KMS-11 (cell line): ENCODE results near the gene GRIK3.

ENCODE experiments used
- H2AFZ ChIP-seq: fragments of 200-600 bp; sonication (generic); 2 replicates; pipeline ENCODE4 v1.6.1; 2016; ENCODE audit warnings: antibody characterized with exemption, mixed run types, low read depth
- H3K27ac ChIP-seq: fragments of 200-600 bp; sonication (generic); 2 replicates; pipeline ENCODE4 v1.6.1; 2016; ENCODE audit warnings: mild to moderate bottlenecking, mixed run types
- H3K27me3 ChIP-seq: fragments of 200-600 bp; sonication (generic); 2 replicates; pipeline ENCODE4 v1.6.1; 2017; ENCODE audit warnings: mild to moderate bottlenecking, low read depth, mixed run types, moderate library complexity; ENCODE audit not compliant: insufficient read depth
- H3K36me3 ChIP-seq: fragments of 200-600 bp; sonication (generic); 2 replicates; pipeline ENCODE4 v1.6.1; 2017; ENCODE audit warnings: mild to moderate bottlenecking, mixed run types; ENCODE audit not compliant: insufficient read depth
- H3K4me1 ChIP-seq: fragments of 200-600 bp; sonication (generic); 2 replicates; pipeline ENCODE4 v1.6.1; 2016; ENCODE audit warnings: mild to moderate bottlenecking, low read depth, mixed run types; ENCODE audit not compliant: poor library complexity, severe bottlenecking
- H3K4me2 ChIP-seq: fragments of 200-600 bp; sonication (generic); 2 replicates; pipeline ENCODE4 v1.7.0; 2016; ENCODE audit warnings: mild to moderate bottlenecking, mixed run types
- H3K4me3 ChIP-seq: fragments of 200-600 bp; sonication (generic); IDR thresholded peaks from 2 replicates; pipeline ENCODE4 v1.6.1; 2017; ENCODE audit warnings: low read depth, low read length, mixed read lengths; ENCODE audit not compliant: insufficient read depth
- H3K79me2 ChIP-seq: fragments of 200-600 bp; sonication (generic); 2 replicates; pipeline ENCODE4 v1.6.1; 2016; ENCODE audit warnings: low read depth, mixed run types; ENCODE audit not compliant: insufficient read depth
- H3K9ac ChIP-seq: fragments of 200-600 bp; sonication (generic); 2 replicates; pipeline ENCODE4 v1.6.1; 2016; ENCODE audit warnings: mild to moderate bottlenecking, mixed run types
- H4K20me1 ChIP-seq: fragments of 200-600 bp; sonication (generic); 2 replicates; pipeline ENCODE4 v1.6.1; 2016; ENCODE audit warnings: mild to moderate bottlenecking, mixed run types; ENCODE audit not compliant: insufficient read depth
- CTCF ChIP-seq: fragments of 200-600 bp; sonication (generic); conservative IDR thresholded peaks from 2 replicates; pipeline ENCODE4 v1.6.1; 2017; ENCODE audit warnings: low read depth, mild to moderate bottlenecking, antibody characterized with exemption, low read length, moderate library complexity, mixed read lengths

Gene GRIK3

GRCh38 chr1:36834586-36834985 lies 199.7 kb downstream of the GRIK3 start:
- no peak for TF ChIP-seq CTCF
- Histone ChIP-seq H3K27ac (no peak overlapping the region), H3K9ac (no peak overlapping the region), H2AFZ (no peak overlapping the region), H3K36me3 (no peaks in the 10 kb centered on the region), H3K79me2 (no peaks in the 10 kb centered on the region), H3K4me2 (no peak overlapping the region), H3K4me1 (no peaks in the 10 kb centered on the region), H3K27me3 (peaks cover 34% of the 10 kb centered on the region; the same call in 1 of the 2 replicates), H4K20me1 (no peaks in the 10 kb centered on the region), H3K4me3 (no peak overlapping the region)

GRCh38 chr1:36831186-36831810 lies 203.0 kb downstream of the GRIK3 start:
- peaks cover 46% of the 10 kb centered on the region; the same call in 1 of the 2 replicates for H3K27me3 ChIP-seq
- H2AFZ ChIP-seq: no peak overlapping the region
- TF ChIP-seq CTCF: no peak
- no peak overlapping the region for H3K27ac ChIP-seq
- no peaks in the 10 kb centered on the region for H3K36me3 ChIP-seq
- no peaks in the 10 kb centered on the region for H3K79me2 ChIP-seq
- no peak overlapping the region for H3K9ac ChIP-seq
- no peaks in the 10 kb centered on the region for H4K20me1 ChIP-seq
- H3K4me2 ChIP-seq: no peak overlapping the region
- no peaks in the 10 kb centered on the region for H3K4me1 ChIP-seq
- no peak overlapping the region for H3K4me3 ChIP-seq

GRCh38 chr1:36829961-36830360 lies 204.4 kb downstream of the GRIK3 start:
- H3K4me3 ChIP-seq: no peak overlapping the region
- H2AFZ ChIP-seq: no peak overlapping the region
- no peak for TF ChIP-seq CTCF
- H3K4me1 ChIP-seq: no peaks in the 10 kb centered on the region
- H3K79me2 ChIP-seq: no peaks in the 10 kb centered on the region
- H3K27ac ChIP-seq: no peak overlapping the region
- H3K27me3 ChIP-seq: peaks cover 56% of the 10 kb centered on the region; the same call in 1 of the 2 replicates
- no peak overlapping the region for H3K9ac ChIP-seq
- H4K20me1 ChIP-seq: no peaks in the 10 kb centered on the region
- no peak overlapping the region for H3K4me2 ChIP-seq
- no peaks in the 10 kb centered on the region for H3K36me3 ChIP-seq

GRCh38 chr1:36829066-36829465 lies 205.2 kb downstream of the GRIK3 start:
- Histone ChIP-seq H3K4me1 (no peaks in the 10 kb centered on the region), H3K27me3 (peaks cover 63% of the 10 kb centered on the region; the same call in 1 of the 2 replicates)

More at GRCh38 chr1:36829066-36829465, 205.2 kb downstream of the GRIK3 start:
- Histone ChIP-seq H4K20me1 (no peaks in the 10 kb centered on the region), H3K4me3 (no peak overlapping the region), H3K36me3 (no peaks in the 10 kb centered on the region), H3K4me2 (no peak overlapping the region), H3K27ac (no peak overlapping the region), H3K79me2 (no peaks in the 10 kb centered on the region), H3K9ac (no peak overlapping the region), H2AFZ (no peak overlapping the region)
- TF ChIP-seq CTCF: no peak
